NCI-H2029 (cell line): ENCODE results near the gene PPM1M.

ENCODE experiments used
- DNase-seq: peaks from one replicate; lab custom pipeline; 2025; lab: John Stamatoyannopoulos, UW

The PPM1M gene

DNA sequence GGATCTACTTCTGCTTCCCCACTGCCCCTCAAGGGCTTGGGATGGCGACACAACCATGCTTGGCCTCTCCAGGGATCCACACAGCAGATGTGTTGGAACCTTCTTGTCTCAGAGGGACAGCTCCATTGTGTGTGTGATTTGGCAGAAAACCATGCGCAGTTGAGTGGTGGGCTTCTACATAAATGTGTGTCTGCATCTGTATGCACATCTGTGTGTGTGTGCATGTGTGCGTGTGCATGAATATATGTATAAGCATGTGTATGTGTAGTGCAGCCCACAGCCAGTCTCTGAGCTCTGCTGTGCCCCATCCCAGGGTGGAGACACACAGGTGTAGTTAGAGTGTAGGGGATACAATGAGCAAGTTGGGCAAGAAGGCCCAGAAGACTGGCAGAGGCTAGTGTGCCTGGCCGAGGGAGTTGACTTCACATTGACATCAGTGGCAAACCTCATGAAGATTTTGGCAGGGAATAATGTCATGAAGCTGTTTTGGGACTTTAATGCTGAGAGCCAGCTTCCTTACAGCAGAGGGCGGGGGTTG lies 50.2 kb downstream of the PPM1M start:
- no peak for DNase-seq

DNA sequence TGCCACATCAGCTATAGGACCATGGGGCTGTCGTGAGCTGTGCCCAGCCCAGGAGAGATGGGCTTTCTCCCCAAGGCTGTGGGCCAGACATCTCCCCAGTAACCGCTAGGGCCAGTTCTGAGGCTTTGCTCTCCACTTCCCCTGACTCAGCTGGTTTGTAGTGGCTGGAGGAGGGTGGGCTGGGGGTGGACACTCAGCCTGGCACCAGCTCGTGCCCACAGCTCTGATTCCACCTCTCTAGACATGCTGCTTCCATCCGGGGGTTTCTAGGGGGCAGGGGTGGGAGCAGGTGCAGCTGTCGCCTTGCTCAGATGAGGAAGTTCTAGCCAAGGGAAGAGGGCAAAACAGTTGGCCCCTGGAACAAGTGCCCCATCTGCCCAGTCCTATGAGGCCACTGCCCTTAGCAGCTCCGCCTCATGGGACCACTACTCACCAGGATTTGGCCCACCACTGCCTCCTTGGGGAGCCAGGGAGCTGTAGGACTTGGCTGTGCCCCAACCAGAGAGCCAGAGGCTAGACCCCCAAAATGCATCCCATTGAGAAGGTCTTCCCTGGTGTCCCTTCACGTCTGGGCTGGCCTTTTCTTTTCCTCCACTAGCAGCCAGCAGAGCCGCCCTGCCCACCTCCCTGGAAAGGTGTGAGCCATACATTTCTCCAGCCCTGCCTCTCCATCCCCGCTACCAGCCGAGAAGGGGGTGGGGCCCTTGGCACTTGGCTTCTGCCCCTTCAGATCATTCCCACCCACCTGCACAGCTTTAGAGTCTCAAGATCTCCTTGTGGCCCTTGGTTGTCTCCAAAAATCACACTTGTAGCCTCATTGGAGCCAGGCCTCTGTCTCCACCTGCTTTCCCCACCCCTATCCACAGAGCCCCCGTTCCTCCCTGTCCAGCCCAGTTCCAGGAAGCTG lies 51.9 kb downstream of the PPM1M start:
- no peak for DNase-seq

- no peak for DNase-seq
These were observed 52.9 kb downstream of the PPM1M start for GRCh38 chr3:52298149-52299098.

DNA sequence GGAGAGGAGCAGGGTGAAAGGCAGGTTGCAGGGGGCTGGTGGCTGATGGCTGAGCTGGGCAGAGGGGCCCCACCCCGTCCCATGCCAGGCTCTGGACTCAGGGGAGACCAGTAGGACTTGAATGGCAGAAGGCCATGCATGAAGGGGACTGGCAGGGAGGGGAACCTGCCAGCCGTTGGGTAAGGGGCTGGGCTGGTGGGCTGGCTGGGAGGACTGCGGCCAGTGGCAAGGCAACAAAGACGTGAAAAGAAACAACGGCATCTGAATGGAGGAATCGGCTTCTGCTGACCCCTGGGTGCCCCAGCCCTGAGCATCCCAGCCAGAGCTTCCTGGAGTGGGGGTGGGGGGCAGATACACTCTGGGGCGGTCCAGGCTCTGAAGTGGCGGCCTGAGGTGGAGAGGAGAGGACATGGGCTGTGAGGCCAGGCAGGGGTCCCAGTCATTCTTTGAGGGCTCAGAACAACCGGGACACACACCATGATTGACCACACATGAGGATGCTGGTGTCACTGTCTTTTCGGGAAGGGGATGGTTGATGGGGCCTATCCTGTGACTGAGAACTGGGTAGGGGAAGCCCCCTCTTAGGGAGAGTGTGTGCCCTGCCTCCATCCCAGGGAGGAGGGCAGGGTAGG lies 53.8 kb downstream of the PPM1M start:
- DNase-seq = no peak
